Fibroblast of skin of left biceps (primary cell): ENCODE measurements around the gene PCSK7.
A peak's percentile ranks its signal among the peaks of the same experiment; 100 is the strongest.

ENCODE experiments used
- DNase-seq, 2 experiments: peaks; one replicate each; pipeline ENCODE4 v3.0.0-alpha.2; 2013; ENCODE audit warnings: low read depth in 2 of 2

PCSK7 gene

GRCh38 chr11:117230999-117231841, 653 bp downstream of the PCSK7 start:
- no peak for DNase-seq

DNA sequence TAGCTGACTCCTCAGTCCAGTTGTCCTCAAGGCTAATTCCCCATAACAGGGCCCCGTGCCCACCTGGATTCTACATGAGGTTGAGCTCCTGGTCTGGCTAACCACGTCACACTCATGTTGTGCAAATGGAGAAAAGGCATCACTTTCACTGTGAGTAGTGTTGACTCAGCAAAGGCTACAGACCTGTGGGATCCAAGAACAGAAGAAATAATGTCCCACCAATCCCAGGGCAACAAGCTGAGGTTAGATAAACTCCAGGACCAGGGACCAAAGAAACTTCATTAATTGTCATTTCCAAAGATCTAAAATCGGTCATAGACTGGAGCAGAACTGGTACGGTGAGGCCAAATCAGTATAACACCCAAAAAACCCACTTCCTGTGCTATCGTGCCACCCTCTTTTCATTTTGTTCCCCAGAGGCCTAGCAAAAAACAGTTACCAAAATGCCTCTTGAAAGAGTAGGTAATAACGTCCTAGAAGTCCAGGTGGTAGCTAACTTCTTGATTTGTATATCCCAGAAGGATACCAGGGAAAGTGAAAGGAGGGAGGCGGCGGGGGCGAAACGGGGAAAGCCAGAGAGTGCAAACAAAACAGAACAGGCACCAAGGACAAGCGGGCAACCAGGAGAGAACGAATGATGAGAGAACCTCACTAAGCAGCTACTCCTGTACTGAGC, 1.4 kb downstream of the PCSK7 start:
- DNase-seq: no peak

DNA sequence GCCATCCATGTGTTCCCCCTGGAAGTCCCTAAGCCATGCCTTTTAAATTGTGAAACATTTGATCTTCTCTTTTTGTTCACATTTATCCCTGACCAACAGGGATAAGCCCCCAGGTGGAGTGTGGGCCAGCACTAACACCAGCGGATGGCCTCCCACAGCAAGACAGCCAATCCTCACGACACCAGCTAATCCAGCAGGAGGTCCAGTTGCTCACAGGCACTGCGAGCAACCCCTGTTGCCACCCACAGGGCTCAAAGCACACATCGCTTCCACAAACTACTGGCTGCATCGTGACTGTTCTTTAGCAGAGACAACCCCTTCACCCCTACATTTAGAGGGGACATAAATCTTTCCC, 2.0 kb downstream of the PCSK7 start:
- no peak for DNase-seq

- no peak for DNase-seq
Measured at GRCh38 chr11:117229411-117229810, 2.5 kb downstream of the PCSK7 start.

- no peak for DNase-seq
Measured at GRCh38 chr11:117228091-117228490, 3.8 kb downstream of the PCSK7 start.

- DNase-seq: peak; percentile 26 to 41
Measured at GRCh38 chr11:117226388-117227385, 5.2 kb downstream of the PCSK7 start.

- no peak for DNase-seq
Measured at GRCh38 chr11:117225553-117226170, 6.2 kb downstream of the PCSK7 start.

GRCh38 chr11:117223741-117224689, 7.9 kb downstream of the PCSK7 start:
- DNase-seq: no peak

GRCh38 chr11:117222991-117223740, 8.7 kb downstream of the PCSK7 start:
- DNase-seq: no peak

GRCh38 chr11:117221775-117222517, 9.9 kb downstream of the PCSK7 start:
- no peak for DNase-seq

DNA sequence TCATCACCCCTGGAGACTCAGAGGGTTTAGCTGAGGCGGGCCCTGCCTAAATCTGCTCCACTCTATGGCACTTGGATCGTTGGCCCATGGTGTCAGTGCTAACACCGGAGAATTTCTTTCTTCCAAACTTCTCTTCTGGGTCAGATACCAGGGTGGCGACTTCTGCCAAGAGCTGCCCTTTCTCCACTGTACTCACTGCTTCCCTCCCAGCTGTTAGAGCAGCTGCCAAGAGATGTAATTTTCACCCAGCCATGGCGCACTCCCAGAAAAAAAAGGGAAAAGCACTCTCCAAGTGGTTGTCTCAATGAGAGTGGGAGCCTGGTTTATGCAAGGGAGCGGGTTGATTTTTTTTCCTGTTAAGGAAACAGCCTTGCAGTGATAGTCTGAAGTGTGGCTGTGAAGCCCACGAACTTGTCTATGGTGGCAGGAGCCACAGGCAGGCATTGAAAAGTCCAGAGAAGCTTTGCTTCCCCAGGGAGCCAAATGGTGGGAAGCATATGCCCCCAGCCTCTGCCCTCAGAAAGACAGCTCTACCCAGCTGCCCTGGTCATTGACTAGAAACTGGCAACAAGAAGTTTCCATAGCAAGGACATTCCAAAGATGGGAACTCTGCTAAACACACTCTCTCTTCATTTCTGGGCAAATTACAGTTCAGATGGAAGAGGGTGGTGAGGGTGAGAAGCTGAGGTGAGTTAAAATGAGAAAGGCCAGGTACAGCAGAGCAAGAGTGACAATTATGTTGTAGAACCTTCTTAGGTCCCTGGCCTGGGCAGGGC, 10.7 kb downstream of the PCSK7 start:
- no peak for DNase-seq

DNA sequence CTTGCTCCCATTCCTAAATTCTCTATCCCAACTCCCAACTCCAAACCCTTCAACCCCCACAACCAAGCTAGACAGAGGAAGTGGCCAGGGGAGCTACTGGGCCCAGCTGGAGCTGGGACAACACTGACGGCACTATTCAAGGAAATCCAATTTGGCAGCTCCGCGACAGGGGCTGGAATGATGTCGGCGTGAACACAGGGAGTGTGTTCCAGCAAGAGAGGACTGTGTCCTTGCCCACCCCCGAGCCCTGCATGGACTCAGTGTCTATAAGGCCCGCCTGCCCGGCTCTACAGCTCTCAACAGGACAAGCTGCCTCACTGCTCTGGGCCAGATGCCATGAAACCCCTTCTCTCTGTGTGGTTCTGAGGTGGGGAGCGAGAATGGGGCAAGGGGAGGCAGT, 11.3 kb downstream of the PCSK7 start:
- no peak for DNase-seq

GRCh38 chr11:117219995-117220394, 11.9 kb downstream of the PCSK7 start:
- DNase-seq: no peak

DNA sequence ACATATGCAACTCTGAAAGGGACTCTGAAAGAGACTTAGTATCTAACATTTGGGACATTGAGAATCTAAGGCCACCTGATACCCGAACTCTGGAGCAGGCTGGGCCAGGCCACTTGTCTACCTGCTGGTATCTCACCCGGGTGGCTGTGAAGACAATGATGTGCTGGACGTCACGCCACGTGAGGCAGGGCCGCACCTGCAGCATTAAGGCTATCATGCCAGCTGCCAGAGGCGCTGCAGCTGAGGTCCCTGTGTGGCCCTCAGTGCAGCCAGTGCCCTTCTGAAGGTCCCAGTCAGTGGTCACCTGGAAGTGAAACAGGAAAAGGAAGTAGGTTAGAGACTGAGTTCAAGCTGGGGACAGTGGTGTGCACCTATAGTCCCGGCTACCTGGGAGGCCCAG, 12.4 kb downstream of the PCSK7 start:
- DNase-seq: no peak

DNA sequence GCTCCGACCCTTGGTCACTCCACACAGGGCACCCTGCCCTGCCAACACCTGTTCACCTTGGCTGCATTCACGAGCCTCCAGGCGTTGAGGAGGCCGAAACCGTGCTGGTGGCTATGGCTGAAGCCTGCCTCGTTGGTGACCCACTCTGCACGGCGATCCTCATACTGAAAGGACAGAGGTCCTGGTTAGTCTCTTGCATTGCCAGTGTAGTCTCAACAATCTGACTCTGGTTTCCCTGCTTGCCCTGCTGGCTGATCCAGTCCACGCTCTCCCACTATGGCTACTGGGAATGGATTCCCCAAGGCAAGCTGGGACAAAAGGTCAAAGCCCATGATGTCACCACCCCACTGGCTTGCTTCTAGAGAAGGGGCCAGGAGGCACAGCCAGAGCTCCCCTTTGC, 12.9 kb downstream of the PCSK7 start:
- no peak for DNase-seq

DNA sequence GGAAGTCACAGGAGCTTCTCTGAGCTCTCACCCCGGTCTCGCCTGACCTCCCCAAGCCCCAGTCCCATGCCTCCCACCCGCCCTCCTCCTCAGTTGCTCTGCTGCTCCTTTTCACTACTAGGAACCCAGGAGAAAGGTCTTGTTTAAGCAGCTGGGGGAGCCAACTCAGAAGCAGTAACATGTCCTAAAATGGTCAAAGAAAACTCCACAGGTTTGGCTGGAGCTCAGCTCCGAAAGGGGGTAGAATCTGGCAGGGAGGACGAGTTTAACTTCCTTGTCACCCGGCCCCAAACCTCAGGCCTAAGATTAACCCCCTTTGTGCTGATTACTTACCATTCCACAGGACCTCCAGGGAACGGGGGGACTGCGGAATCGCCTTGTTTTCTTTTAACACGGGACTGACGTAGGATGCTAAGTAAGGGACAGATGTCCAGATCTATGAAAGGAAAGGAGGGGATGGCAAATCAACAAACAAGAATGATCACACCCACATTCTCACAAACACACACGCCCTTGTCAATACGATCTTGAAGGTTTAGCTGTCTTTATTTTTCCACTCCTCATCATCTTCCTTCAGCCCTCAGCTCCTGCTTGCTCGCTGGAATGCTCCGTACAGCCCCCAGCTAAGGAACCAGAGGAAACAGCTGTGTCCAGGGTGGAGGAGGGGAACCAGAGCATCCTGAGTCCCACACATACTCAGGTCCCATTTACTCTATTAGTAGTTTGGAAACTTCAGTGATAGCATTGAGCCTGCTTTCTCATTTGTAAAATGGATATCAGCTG, 13.5 kb downstream of the PCSK7 start:
- DNase-seq: no peak
